ENCODE measurements around the gene SPATS2. TPM values are rescaled to one million over a fixed set of nuclear protein-coding genes. Genes with fewer than 3 reads are reported as not detected.

Gene SPATS2
- total and polyA plus RNA-seq, 4 donors, result 21.8 to 44.6 (median 38.1) TPM

DNA sequence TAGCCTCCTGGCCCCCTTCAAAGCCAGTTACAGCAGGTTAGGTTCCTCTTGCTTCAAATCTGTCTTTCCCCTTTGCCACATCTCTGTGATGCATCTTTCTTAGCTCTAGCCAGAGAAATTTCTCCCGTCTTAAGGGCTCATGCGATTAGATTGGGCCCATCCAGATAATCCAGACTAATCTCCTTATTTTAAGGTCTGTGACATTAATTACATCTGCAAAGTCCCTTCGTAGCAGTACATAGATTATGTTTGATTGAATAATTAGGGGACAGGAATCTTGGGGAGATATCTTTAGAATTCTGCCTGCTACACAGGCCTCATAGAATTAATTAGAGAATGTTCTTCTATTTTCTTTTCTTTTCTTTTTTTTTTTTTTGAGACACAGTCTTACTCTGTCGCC, 79.3 kb downstream of the SPATS2 start:
- no peaks in the 10 kb centered on the region for H3K36me3 ChIP-seq (ENCODE audit: control insufficient read depth, insufficient read depth, low read length)
- no peak overlapping the region for H3K4me3 ChIP-seq (ENCODE audit: low read depth, low read length)
- no peak overlapping the region for H3K27ac ChIP-seq (ENCODE audit: low read depth, low read length)
- no peaks in the 10 kb centered on the region for H3K9me3 ChIP-seq (ENCODE audit: control insufficient read depth, insufficient read depth, low read length)
- no peak for DNase-seq (ENCODE audit: low read depth in 4 of 6, low spot score in 6 of 6)
- no peaks in the 10 kb centered on the region for H3K27me3 ChIP-seq (ENCODE audit: control insufficient read depth, insufficient read depth, low read length)
- H3K4me1 ChIP-seq (ENCODE audit: control insufficient read depth, insufficient read depth, low read length), result no peaks in the 10 kb centered on the region
- 100% methylated on average over 1 of the region's 4 CpGs for WGBS (ENCODE audit: insufficient coverage)

DNA sequence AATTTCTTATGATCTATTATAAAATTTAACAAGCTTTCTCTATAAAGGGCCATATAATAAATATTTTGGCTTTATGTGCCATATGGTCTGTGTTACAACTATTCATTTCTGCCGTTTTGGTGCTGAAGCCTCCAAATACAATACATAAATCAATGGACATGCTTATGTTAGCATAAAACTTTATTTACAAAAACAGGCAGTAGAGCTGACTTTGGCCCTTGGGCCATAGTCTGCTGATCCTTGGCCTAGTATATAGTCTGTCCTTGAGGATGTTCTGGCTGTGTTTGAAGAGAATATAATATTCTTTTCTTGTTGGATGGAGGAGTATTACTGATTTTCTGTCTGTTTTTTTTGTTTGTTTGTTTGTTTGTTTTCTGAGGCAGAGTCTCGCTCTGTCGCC, 81.6 kb downstream of the SPATS2 start:
- WGBS (ENCODE audit: insufficient coverage), result no CpG with 5 or more reads among the region's 3 CpGs
- H3K9me3 ChIP-seq (ENCODE audit: control insufficient read depth, insufficient read depth, low read length), result no peaks in the 10 kb centered on the region

DNA sequence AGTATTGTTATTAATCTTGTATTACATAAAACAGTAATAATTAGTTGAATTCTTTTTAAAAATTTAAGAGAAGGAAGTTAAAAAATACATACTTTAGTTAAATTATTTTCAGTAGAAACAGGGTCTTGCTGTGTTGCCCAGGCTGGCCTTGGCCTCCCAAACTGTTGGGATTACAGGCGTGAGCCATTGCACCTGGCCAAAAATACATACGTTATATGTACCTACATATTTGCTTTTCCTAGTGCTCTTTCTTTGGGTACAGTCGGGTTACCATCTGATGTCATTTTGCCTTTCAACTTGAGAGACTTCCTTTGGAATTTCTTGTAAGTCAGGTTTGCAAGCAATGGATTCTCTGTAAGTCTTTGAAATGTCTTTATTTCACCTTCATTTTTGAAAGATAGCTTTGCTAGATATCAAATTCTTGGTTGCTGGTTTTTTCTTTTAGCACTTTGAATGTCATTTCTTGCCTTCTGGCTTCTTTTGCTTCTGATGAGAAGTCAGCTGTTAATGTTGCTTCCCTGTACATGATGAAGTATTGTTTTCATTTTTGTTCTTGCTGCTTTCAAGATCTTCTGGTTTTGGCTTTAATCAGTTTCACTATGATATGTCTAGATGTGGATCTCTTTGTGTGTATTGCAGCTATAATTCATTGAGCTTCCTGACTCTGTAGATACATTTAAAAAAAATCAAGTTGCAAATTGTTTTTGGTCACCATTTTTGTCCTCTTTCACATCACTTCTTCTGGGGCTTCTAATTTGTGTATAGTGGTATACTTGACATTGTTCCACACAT, 84.4 kb downstream of the SPATS2 start:
- WGBS (ENCODE audit: insufficient coverage), result 61% methylated on average over 3 of the region's 3 CpGs

More for the DNA sequence above, 81.6 kb downstream of the SPATS2 start:
- no peak overlapping the region for H3K4me3 ChIP-seq (ENCODE audit: low read depth, low read length)
- H3K27ac ChIP-seq (ENCODE audit: low read depth, low read length), result no peak overlapping the region
- no peak for DNase-seq (ENCODE audit: low read depth in 4 of 6, low spot score in 6 of 6)
- H3K4me1 ChIP-seq (ENCODE audit: control insufficient read depth, insufficient read depth, low read length), result no peaks in the 10 kb centered on the region
- H3K27me3 ChIP-seq (ENCODE audit: control insufficient read depth, insufficient read depth, low read length), result no peaks in the 10 kb centered on the region
- H3K36me3 ChIP-seq (ENCODE audit: control insufficient read depth, insufficient read depth, low read length), result no peaks in the 10 kb centered on the region

DNA sequence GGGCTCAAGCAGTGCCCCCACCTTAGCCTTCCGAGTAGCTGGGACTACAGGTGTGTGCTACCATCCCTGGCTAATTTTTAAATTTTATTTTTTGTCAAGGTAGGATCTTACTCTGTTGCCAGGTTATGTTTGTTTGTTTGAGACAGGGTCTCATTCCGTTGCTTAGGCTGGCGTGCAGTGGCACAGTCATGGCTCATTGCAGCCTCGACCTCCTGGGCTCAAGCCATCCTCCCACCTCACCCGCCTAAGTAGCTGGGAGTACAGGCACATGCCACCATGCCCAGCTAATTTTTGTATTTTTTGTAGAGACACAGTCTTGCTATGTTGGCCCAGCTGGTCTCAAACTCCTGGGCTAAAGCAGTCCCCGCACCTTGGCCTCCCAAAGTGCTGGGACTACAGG, 88.2 kb downstream of the SPATS2 start:
- H3K4me3 ChIP-seq (ENCODE audit: low read depth, low read length), result no peak overlapping the region
- H3K36me3 ChIP-seq (ENCODE audit: control insufficient read depth, insufficient read depth, low read length), result no peaks in the 10 kb centered on the region
- no peak for DNase-seq (ENCODE audit: low read depth in 4 of 6, low spot score in 6 of 6)
- H3K9me3 ChIP-seq (ENCODE audit: control insufficient read depth, insufficient read depth, low read length), result no peaks in the 10 kb centered on the region
- 100% methylated on average over 5 of the region's 6 CpGs for WGBS (ENCODE audit: insufficient coverage)
- no peaks in the 10 kb centered on the region for H3K4me1 ChIP-seq (ENCODE audit: control insufficient read depth, insufficient read depth, low read length)
- H3K27me3 ChIP-seq (ENCODE audit: control insufficient read depth, insufficient read depth, low read length), result no peaks in the 10 kb centered on the region
- H3K27ac ChIP-seq (ENCODE audit: low read depth, low read length), result no peak overlapping the region

More for the DNA sequence above, 84.4 kb downstream of the SPATS2 start:
- H3K27me3 ChIP-seq (ENCODE audit: control insufficient read depth, insufficient read depth, low read length), result no peaks in the 10 kb centered on the region
- H3K36me3 ChIP-seq (ENCODE audit: control insufficient read depth, insufficient read depth, low read length), result no peaks in the 10 kb centered on the region
- H3K4me1 ChIP-seq (ENCODE audit: control insufficient read depth, insufficient read depth, low read length), result no peaks in the 10 kb centered on the region
- H3K4me3 ChIP-seq (ENCODE audit: low read depth, low read length), result no peak overlapping the region
- no peaks in the 10 kb centered on the region for H3K9me3 ChIP-seq (ENCODE audit: control insufficient read depth, insufficient read depth, low read length)
- H3K27ac ChIP-seq (ENCODE audit: low read depth, low read length), result no peak overlapping the region
- DNase-seq (ENCODE audit: low read depth in 4 of 6, low spot score in 6 of 6), result no peak

DNA sequence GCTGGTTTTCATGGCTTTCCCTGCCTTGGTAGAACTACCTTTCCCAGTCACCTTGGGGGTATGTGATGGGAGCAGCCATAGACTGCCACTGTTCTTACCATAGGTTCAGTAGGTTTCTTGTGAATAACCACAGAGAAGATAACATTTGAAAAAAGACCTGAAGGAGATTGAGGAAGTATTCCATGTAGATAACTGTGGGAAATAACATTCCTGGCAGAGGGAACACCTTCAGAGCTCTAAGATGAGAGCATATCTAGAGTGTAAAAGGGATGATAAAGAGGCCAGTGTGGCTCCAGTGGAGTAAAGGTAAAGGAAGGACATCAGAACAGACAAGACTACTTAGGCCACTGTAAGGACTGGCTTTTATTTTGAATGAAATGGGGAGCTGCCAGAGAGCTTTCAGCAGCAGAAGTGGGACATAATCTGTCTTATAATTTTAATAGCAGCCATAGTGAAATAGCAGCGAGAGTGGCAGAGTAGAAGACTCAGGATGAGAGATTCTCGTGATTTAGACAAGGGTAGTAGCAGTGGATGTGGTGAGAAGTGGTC, 88.9 kb downstream of the SPATS2 start:
- no peak overlapping the region for H3K4me3 ChIP-seq (ENCODE audit: low read depth, low read length)
- no peak overlapping the region for H3K27ac ChIP-seq (ENCODE audit: low read depth, low read length)
- no peaks in the 10 kb centered on the region for H3K4me1 ChIP-seq (ENCODE audit: control insufficient read depth, insufficient read depth, low read length)
- H3K9me3 ChIP-seq (ENCODE audit: control insufficient read depth, insufficient read depth, low read length), result no peaks in the 10 kb centered on the region
- no peak for DNase-seq (ENCODE audit: low read depth in 4 of 6, low spot score in 6 of 6)
- H3K27me3 ChIP-seq (ENCODE audit: control insufficient read depth, insufficient read depth, low read length), result no peaks in the 10 kb centered on the region
- 90% methylated on average over 2 of the region's 2 CpGs for WGBS (ENCODE audit: insufficient coverage)
- no peaks in the 10 kb centered on the region for H3K36me3 ChIP-seq (ENCODE audit: control insufficient read depth, insufficient read depth, low read length)

DNA sequence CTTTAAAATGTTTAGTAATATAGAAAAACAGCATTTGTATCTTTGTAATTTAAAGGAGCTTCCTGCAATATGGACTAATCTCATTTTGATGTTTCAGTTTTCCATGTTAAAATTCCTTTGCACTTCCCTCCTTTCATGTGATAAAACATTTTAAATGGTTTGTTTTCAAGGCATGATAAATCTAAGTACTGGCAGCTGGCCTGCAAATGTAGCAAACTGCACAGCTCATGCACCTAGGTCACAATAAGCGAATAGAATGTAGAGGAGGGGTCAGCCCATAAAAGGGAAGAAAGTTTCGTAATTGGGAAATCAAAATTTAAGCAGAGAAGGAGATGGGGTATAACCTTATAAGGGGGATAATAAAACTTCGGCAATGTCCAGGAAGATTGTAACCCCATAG, 91.6 kb downstream of the SPATS2 start:
- no peaks in the 10 kb centered on the region for H3K27me3 ChIP-seq (ENCODE audit: control insufficient read depth, insufficient read depth, low read length)
- H3K27ac ChIP-seq (ENCODE audit: low read depth, low read length), result no peak overlapping the region
- WGBS (ENCODE audit: insufficient coverage), result no CpG with 5 or more reads among the region's 3 CpGs
- H3K36me3 ChIP-seq (ENCODE audit: control insufficient read depth, insufficient read depth, low read length), result peaks cover 4% of the 10 kb centered on the region
- peaks cover 4% of the 10 kb centered on the region for H3K4me1 ChIP-seq (ENCODE audit: control insufficient read depth, insufficient read depth, low read length)
- H3K9me3 ChIP-seq (ENCODE audit: control insufficient read depth, insufficient read depth, low read length), result no peaks in the 10 kb centered on the region
- no peak for DNase-seq (ENCODE audit: low read depth in 4 of 6, low spot score in 6 of 6)
- no peak overlapping the region for H3K4me3 ChIP-seq (ENCODE audit: low read depth, low read length)

DNA sequence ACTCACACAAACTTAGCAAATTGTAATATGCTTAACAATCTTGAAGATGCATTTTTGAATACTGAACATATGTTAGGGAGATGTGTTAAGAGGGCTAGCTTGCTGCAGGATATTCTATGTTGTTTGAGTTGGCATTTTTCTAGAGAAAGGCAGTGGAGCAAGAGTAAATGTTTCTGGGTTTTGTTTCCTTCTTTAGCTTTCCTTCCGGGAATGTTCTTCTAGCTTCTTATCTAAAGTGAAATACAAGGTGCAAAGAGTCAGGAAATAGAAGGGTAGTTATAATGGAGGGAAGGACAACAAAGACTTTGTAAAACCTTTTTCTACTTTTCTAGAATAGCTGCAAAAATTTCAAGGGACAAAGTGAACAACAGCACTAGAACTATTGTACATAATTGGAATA, 94.0 kb downstream of the SPATS2 start:
- Histone ChIP-seq H3K27ac (ENCODE audit: low read depth, low read length) (no peak overlapping the region), H3K9me3 (ENCODE audit: control insufficient read depth, insufficient read depth, low read length) (no peaks in the 10 kb centered on the region), H3K36me3 (ENCODE audit: control insufficient read depth, insufficient read depth, low read length) (peaks cover 4% of the 10 kb centered on the region), H3K4me3 (ENCODE audit: low read depth, low read length) (no peak overlapping the region), H3K4me1 (ENCODE audit: control insufficient read depth, insufficient read depth, low read length) (peaks cover 4% of the 10 kb centered on the region), H3K27me3 (ENCODE audit: control insufficient read depth, insufficient read depth, low read length) (no peaks in the 10 kb centered on the region)
- DNase-seq (ENCODE audit: low read depth in 4 of 6, low spot score in 6 of 6), result no peak
- WGBS (ENCODE audit: insufficient coverage), result no CpG with 5 or more reads among the region's 1 CpG

DNA sequence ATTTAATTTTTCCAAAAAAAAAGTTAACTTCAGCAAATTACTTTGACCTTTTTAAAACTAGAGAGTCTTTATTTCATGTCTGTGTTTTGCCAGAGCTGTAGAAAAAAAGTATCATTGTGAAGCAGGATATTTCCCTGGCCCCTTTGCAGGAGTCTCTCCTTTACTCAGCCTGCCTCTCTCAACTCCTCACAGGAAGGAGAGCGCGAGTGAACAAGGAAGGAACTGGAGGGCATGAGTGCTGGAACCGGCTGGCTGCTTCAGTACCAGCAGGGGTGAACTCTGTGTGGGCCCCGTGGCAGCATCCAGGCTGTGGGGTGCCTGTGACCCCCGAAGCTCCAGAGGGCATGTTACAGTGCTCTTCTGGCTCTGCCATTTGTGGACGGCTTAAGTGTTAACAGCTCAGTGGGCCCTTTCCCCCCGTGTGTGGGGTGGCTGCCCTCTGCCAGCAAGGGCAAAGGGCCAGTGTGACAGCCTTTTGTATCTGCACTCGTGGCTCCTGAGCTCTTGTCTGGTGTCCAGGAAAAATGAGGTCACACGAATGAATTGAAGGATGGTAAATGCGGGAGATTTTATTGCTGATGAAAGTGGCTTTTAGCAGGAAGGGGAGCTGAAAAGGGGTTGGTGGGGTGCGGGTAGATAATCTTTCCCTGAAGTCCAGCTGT, 95.0 kb downstream of the SPATS2 start:
- peaks cover 4% of the 10 kb centered on the region for H3K36me3 ChIP-seq (ENCODE audit: control insufficient read depth, insufficient read depth, low read length)
- no peak overlapping the region for H3K27ac ChIP-seq (ENCODE audit: low read depth, low read length)
- no peak for DNase-seq (ENCODE audit: low read depth in 4 of 6, low spot score in 6 of 6)
- peaks cover 4% of the 10 kb centered on the region for H3K4me1 ChIP-seq (ENCODE audit: control insufficient read depth, insufficient read depth, low read length)
- no peaks in the 10 kb centered on the region for H3K9me3 ChIP-seq (ENCODE audit: control insufficient read depth, insufficient read depth, low read length)
- no peak overlapping the region for H3K4me3 ChIP-seq (ENCODE audit: low read depth, low read length)
- H3K27me3 ChIP-seq (ENCODE audit: control insufficient read depth, insufficient read depth, low read length), result no peaks in the 10 kb centered on the region
- WGBS (ENCODE audit: insufficient coverage), result 71% methylated on average over 10 of the region's 11 CpGs

DNA sequence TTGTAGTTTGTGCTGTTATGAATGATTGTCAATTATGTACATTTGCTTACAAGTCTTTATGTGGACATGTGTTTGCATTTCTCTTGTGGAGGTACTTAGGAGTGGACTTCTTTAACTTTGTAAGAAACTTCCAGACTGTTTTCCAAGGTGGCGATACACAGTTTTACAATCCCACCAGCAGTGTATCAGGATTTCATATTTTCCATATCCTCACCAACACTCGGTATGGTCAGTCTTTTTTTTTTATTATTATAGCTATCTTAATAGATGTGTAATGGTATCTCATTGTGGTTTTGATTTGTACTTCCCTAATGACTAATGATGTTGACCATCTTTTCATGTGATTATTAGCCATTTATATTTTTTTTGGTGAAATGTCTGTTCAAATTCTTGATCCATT, 97.9 kb downstream of the SPATS2 start:
- no peak for DNase-seq (ENCODE audit: low read depth in 4 of 6, low spot score in 6 of 6)
- H3K4me3 ChIP-seq (ENCODE audit: low read depth, low read length), result no peak overlapping the region
- H3K27ac ChIP-seq (ENCODE audit: low read depth, low read length), result no peak overlapping the region
- peaks cover 4% of the 10 kb centered on the region for H3K4me1 ChIP-seq (ENCODE audit: control insufficient read depth, insufficient read depth, low read length)
- no peaks in the 10 kb centered on the region for H3K9me3 ChIP-seq (ENCODE audit: control insufficient read depth, insufficient read depth, low read length)
- H3K36me3 ChIP-seq (ENCODE audit: control insufficient read depth, insufficient read depth, low read length), result peaks cover 4% of the 10 kb centered on the region
- no CpG with 5 or more reads among the region's 2 CpGs for WGBS (ENCODE audit: insufficient coverage)
- no peaks in the 10 kb centered on the region for H3K27me3 ChIP-seq (ENCODE audit: control insufficient read depth, insufficient read depth, low read length)

DNA sequence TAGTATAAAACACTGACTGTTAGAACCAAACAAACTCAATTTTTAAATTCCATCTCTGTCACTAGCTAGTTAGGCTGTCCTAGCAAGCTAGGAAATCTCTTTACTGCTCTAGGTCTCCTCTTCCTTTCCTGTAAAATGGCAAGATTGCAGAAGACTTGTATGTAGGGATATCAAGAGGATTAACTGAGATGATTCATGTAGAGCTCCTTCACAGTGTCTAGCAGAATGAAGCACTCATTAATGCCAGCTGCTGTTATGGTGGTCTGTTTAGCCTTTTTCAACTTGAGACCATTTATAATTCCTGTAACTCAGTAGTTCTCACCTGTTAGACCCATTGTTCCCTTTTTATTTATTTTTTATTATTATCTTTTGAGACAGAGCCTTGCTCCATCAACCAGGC, 103.7 kb downstream of the SPATS2 start:
- H3K4me1 ChIP-seq (ENCODE audit: control insufficient read depth, insufficient read depth, low read length), result no peaks in the 10 kb centered on the region
- DNase-seq (ENCODE audit: low read depth in 4 of 6, low spot score in 6 of 6), result no peak
- H3K36me3 ChIP-seq (ENCODE audit: control insufficient read depth, insufficient read depth, low read length), result no peaks in the 10 kb centered on the region
- H3K27me3 ChIP-seq (ENCODE audit: control insufficient read depth, insufficient read depth, low read length), result no peaks in the 10 kb centered on the region
- no peaks in the 10 kb centered on the region for H3K9me3 ChIP-seq (ENCODE audit: control insufficient read depth, insufficient read depth, low read length)
- no peak overlapping the region for H3K27ac ChIP-seq (ENCODE audit: low read depth, low read length)
- H3K4me3 ChIP-seq (ENCODE audit: low read depth, low read length), result no peak overlapping the region
